Suprapubic skin (tissue), 3 donors: ENCODE data around the gene MYL6B.

Experiments
- EP300 ChIP-seq: sonication (generic); formaldehyde crosslinking; IDR thresholded peaks from one replicate; pipeline ENCODE4 v1.6.1; 2017; ENCODE audit warnings: antibody characterized with exemption
- POLR2A ChIP-seq, 2 donors: fragments of 450-650 bp; IDR thresholded peaks; one replicate each; pipeline ENCODE4 v1.6.1; 2017; ENCODE audit warnings: antibody characterized with exemption in 2 of 2, mild to moderate bottlenecking in 2 of 2, moderate library complexity in 2 of 2
- TF ChIP-seq, protein P1 (sequence below), 2 donors: fragments of 200-600 bp in 1 of 2; fragments of 450-650 bp in 1 of 2; sonication (generic) in 1 of 2; IDR thresholded peaks; one replicate each; pipeline ENCODE4 v1.5.1; 2016 to 2019; ENCODE audit warnings: antibody characterized with exemption in 2 of 2, mild to moderate bottlenecking in 1 of 2, moderate library complexity in 1 of 2

DNA sequence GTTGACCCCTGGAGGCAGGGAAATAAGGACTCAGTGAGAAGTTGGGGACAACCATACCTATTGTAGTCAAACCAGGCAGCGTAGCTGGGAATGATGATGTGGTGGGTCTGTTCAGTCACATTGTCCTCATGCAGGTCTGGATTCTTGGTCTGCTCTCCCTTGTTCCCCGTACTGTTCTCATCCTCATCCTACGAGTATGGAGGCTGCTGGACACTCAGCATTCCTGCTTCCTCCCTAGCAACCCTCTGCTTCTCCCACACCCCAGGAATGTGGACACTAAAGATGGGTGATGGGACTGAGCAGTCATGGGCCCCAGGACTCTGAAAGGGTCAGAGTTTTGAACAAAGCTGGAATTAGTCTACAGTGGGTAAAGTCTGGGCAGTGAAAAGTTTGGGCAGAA, 26.0 kb downstream of the MYL6B start:
- TF ChIP-seq POLR2A (IDR thresholded peaks at IDR 0.05) (no peak), EP300 (no peak)
- TF ChIP-seq, protein P1, sequence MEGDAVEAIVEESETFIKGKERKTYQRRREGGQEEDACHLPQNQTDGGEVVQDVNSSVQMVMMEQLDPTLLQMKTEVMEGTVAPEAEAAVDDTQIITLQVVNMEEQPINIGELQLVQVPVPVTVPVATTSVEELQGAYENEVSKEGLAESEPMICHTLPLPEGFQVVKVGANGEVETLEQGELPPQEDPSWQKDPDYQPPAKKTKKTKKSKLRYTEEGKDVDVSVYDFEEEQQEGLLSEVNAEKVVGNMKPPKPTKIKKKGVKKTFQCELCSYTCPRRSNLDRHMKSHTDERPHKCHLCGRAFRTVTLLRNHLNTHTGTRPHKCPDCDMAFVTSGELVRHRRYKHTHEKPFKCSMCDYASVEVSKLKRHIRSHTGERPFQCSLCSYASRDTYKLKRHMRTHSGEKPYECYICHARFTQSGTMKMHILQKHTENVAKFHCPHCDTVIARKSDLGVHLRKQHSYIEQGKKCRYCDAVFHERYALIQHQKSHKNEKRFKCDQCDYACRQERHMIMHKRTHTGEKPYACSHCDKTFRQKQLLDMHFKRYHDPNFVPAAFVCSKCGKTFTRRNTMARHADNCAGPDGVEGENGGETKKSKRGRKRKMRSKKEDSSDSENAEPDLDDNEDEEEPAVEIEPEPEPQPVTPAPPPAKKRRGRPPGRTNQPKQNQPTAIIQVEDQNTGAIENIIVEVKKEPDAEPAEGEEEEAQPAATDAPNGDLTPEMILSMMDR (IDR thresholded peaks at IDR 0.05): no peak
